GM23248 (cell line): ENCODE measurements around the gene ZSCAN9. TPM values are rescaled to one million over a fixed set of nuclear protein-coding genes. Genes with fewer than 3 reads are reported as not detected.

Experiments used
- DNase-seq: peaks from one replicate; pipeline ENCODE4 v3.0.0-alpha.2; 2015
- H2AFZ ChIP-seq: fragments of 200-600 bp; sonication (generic); 2 replicates; pipeline ENCODE4 v1.6.1; 2016; ENCODE audit warnings: antibody characterized with exemption
- H3F3A ChIP-seq: fragments of 200-600 bp; sonication (generic); 2 replicates; pipeline ENCODE4 v1.6.1; 2016; ENCODE audit warnings: mild to moderate bottlenecking, antibody characterized with exemption, mixed run types; ENCODE audit not compliant: insufficient read depth
- H3K27ac ChIP-seq: fragments of 200-600 bp; sonication (generic); 2 replicates; pipeline ENCODE4 v1.5.1; 2016; ENCODE audit warnings: mild to moderate bottlenecking
- H3K27me3 ChIP-seq: fragments of 200-600 bp; sonication (generic); replicated peaks from 2 replicates; pipeline ENCODE4 v1.6.1; 2016; ENCODE audit warnings: mild to moderate bottlenecking; ENCODE audit not compliant: insufficient read depth
- H3K36me3 ChIP-seq: fragments of 200-600 bp; sonication (generic); 2 replicates; pipeline ENCODE4 v1.6.1; 2016; ENCODE audit warnings: low read depth, mild to moderate bottlenecking
- H3K4me1 ChIP-seq: fragments of 200-600 bp; sonication (generic); 2 replicates; pipeline ENCODE4 v1.6.1; 2016; ENCODE audit warnings: mild to moderate bottlenecking; ENCODE audit not compliant: insufficient read depth
- H3K4me2 ChIP-seq: fragments of 200-600 bp; sonication (generic); one replicate; pipeline ENCODE4 v1.6.1; 2016; ENCODE audit warnings: mild to moderate bottlenecking; ENCODE audit not compliant: unreplicated experiment
- H3K4me3 ChIP-seq: fragments of 200-600 bp; sonication (generic); 2 replicates; pipeline ENCODE4 v1.5.1; 2016; ENCODE audit warnings: mild to moderate bottlenecking
- H3K79me2 ChIP-seq: fragments of 200-600 bp; sonication (generic); 2 replicates; pipeline ENCODE4 v1.6.1; 2016; ENCODE audit warnings: mild to moderate bottlenecking; ENCODE audit not compliant: insufficient read depth
- H3K9ac ChIP-seq: fragments of 200-600 bp; sonication (generic); 2 replicates; pipeline ENCODE4 v1.6.1; 2016; ENCODE audit warnings: mild to moderate bottlenecking
- H3K9me2 ChIP-seq: fragments of 200-600 bp; sonication (generic); 2 replicates; pipeline ENCODE4 v1.6.1; 2016; ENCODE audit warnings: mixed run types, mild to moderate bottlenecking, moderate library complexity; ENCODE audit not compliant: insufficient read depth
- H3K9me3 ChIP-seq: fragments of 200-600 bp; sonication (generic); one replicate; pipeline ENCODE4 v1.6.1; 2017; ENCODE audit warnings: low read depth
- H4K20me1 ChIP-seq: fragments of 200-600 bp; sonication (generic); 2 replicates; pipeline ENCODE4 v1.6.0; 2016; ENCODE audit not compliant: insufficient read depth
- EZH2 ChIP-seq: fragments of 200-600 bp; sonication (generic); IDR thresholded peaks from 2 replicates; pipeline ENCODE4 v1.6.1; 2018; ENCODE audit warnings: antibody characterized with exemption, mild to moderate bottlenecking; ENCODE audit not compliant: insufficient read depth, poor library complexity, severe bottlenecking
- EZH2phosphoT487 ChIP-seq: fragments of 200-600 bp; sonication (generic); IDR thresholded peaks from 2 replicates; pipeline ENCODE4 v1.6.1; 2018; ENCODE audit warnings: antibody characterized with exemption, moderate library complexity, mild to moderate bottlenecking, low read depth; ENCODE audit not compliant: insufficient read depth
- WGBS, 2 experiments: methylation state at CpG; one replicate each; pipeline ENCODE4 v1.1.6; 2015 to 2017; ENCODE audit warnings: low lambda C conversion rate in 2 of 2, low coverage in 1 of 2; ENCODE audit errors: missing lambda C conversion rate in 2 of 2; 5-methylcytosine and 5-hydroxymethylcytosine counted together
- in situ Hi-C: fragments of 300-500 bp; cut with MboI; formaldehyde crosslinking; loops from 2 replicates; pipeline ENCODE4 v1.15.0; 2020
- polyA plus RNA-seq: library from polyadenylated mRNA; unstranded; fragments of >200 nt; fragmentation: Nextera tagmentation; extraction: Ambion mirVana; gene quantifications from 2 replicates; pipeline ENCODE4 v1.2.1, GENCODE V29; 2016
- total RNA-seq: library from RNA; depleted of rRNA; stranded (reverse); fragments of >200 nt; shearing (Covaris generic); gene quantifications from 2 replicates; pipeline ENCODE4 v1.2.3, GENCODE V29; 2014

The ZSCAN9 gene
- total and polyA plus RNA-seq, 2 experiments from 2014 or later = 5.8 to 7.3 TPM

GRCh38 chr6:28254121-28254519, 29.0 kb downstream of the ZSCAN9 start:
- H3K27me3 ChIP-seq = no peaks in the 10 kb centered on the region
- no peaks in the 10 kb centered on the region for H3K9me2 ChIP-seq
- no peak for DNase-seq
- no peak overlapping the region for H3K4me3 ChIP-seq
- WGBS, 2 experiments = 76 to 88% methylated on average over 1 of the region's 1 CpG
- H3K9ac ChIP-seq = no peak overlapping the region
- TF ChIP-seq EZH2 = no peak
- TF ChIP-seq EZH2phosphoT487 = no peak
- H4K20me1 ChIP-seq = no peaks in the 10 kb centered on the region
- H3K36me3 ChIP-seq = no peaks in the 10 kb centered on the region
- peaks cover 18% of the 10 kb centered on the region for H3K4me1 ChIP-seq
- H3K4me2 ChIP-seq = no peak overlapping the region
- no peaks in the 10 kb centered on the region for H3K9me3 ChIP-seq
- in situ Hi-C loops = no loop called here
- no peak overlapping the region for H3K27ac ChIP-seq
- peaks cover 27% of the 10 kb centered on the region for H3K79me2 ChIP-seq
- no peak overlapping the region for H2AFZ ChIP-seq
- H3F3A ChIP-seq = no peaks in the 10 kb centered on the region

- WGBS, 2 experiments = no CpG with 5 or more reads among the region's 1 CpG
- no peaks in the 10 kb centered on the region for H3K36me3 ChIP-seq
- no peak overlapping the region for H3K9ac ChIP-seq
- H3K9me2 ChIP-seq = no peaks in the 10 kb centered on the region
- no peaks in the 10 kb centered on the region for H3K27me3 ChIP-seq
- no peak overlapping the region for H3K27ac ChIP-seq
- H3K9me3 ChIP-seq = no peaks in the 10 kb centered on the region
- TF ChIP-seq EZH2phosphoT487 (no peak), EZH2 (no peak)
- in situ Hi-C loops = no loop called here
- H3K79me2 ChIP-seq = no peaks in the 10 kb centered on the region
- no peak for DNase-seq
- no peak overlapping the region for H2AFZ ChIP-seq
- no peaks in the 10 kb centered on the region for H4K20me1 ChIP-seq
- H3K4me3 ChIP-seq = no peak overlapping the region
- no peaks in the 10 kb centered on the region for H3F3A ChIP-seq
- no peak overlapping the region for H3K4me2 ChIP-seq
- peaks cover 8% of the 10 kb centered on the region; the same call in 1 of the 2 replicates for H3K4me1 ChIP-seq
Measured at GRCh38 chr6:28257042-28257441, 32.0 kb downstream of the ZSCAN9 start.

GRCh38 chr6:28258877-28259777, 34.1 kb downstream of the ZSCAN9 start, which contains the start of gene NKAPL:
Gene NKAPL (plus strand): TSS chr6:28259297. CDS start chr6:28259372, 75 bp downstream.
- no peaks in the 10 kb centered on the region for H3K27me3 ChIP-seq
- H3K4me2 ChIP-seq = peak within 1 kb of the TSS; percentile 72
- no peaks in the 10 kb centered on the region for H3K4me1 ChIP-seq
- H3K9me2 ChIP-seq = no peaks in the 10 kb centered on the region
- in situ Hi-C loops = no loop called here
- H3K27ac ChIP-seq = no peak within 1 kb of the TSS
- H3K4me3 ChIP-seq = peak within 1 kb of the TSS; percentile 70
- H3K36me3 ChIP-seq = no peaks in the 10 kb centered on the region
- no peaks in the 10 kb centered on the region for H3K79me2 ChIP-seq
- WGBS, 2 experiments = 23 to 25% methylated on average over 56 to 58 of the region's 58 CpGs
- peak; percentile 91 for DNase-seq
- H4K20me1 ChIP-seq = no peaks in the 10 kb centered on the region
- peak within 1 kb of the TSS; percentile 31; the same call in 1 of the 2 replicates for H3K9ac ChIP-seq
- TF ChIP-seq EZH2phosphoT487 = no peak
- TF ChIP-seq EZH2 = no peak
- H2AFZ ChIP-seq = peak within 1 kb of the TSS; percentile 94
- no peaks in the 10 kb centered on the region for H3F3A ChIP-seq
- no peaks in the 10 kb centered on the region for H3K9me3 ChIP-seq

GRCh38 chr6:28263922-28264321, 38.8 kb downstream of the ZSCAN9 start:
- Histone ChIP-seq H2AFZ (peak overlapping the region; percentile 50), H3K27me3 (no peaks in the 10 kb centered on the region), H3K36me3 (no peaks in the 10 kb centered on the region), H3K9ac (no peak overlapping the region), H3K4me2 (no peak overlapping the region), H3F3A (peaks cover 29% of the 10 kb centered on the region), H3K4me1 (peaks cover 9% of the 10 kb centered on the region; the same call in 1 of the 2 replicates), H3K27ac (no peak overlapping the region), H3K4me3 (no peak overlapping the region), H3K9me3 (no peaks in the 10 kb centered on the region), H3K79me2 (peaks cover 23% of the 10 kb centered on the region), H3K9me2 (no peaks in the 10 kb centered on the region), H4K20me1 (no peaks in the 10 kb centered on the region)
- WGBS, 2 experiments = 34 to 50% methylated on average over 2 of the region's 2 CpGs
- TF ChIP-seq EZH2phosphoT487 (no peak), EZH2 (no peak)
- in situ Hi-C loops = no loop called here
- no peak for DNase-seq
